K562 (cell line): ENCODE results near the gene PRSS22. TPM values are rescaled to one million over a fixed set of nuclear protein-coding genes. Genes with fewer than 3 reads are reported as not detected.

ENCODE experiments used
- FOS ChIP-seq: IDR thresholded peaks from 3 replicates; pipeline ENCODE4 v1.6.1; 2011; ENCODE audit not compliant: insufficient read length; ENCODE audit errors: extremely low read depth
- ILK ChIP-seq: fragments of 450-650 bp; IDR thresholded peaks from 2 replicates; pipeline ENCODE4 v1.6.1; 2016; ENCODE audit warnings: missing genetic modification characterization, low read depth, mild to moderate bottlenecking, missing compliant biosample characterization, moderate library complexity, borderline replicate concordance
- NFYB ChIP-seq: IDR thresholded peaks from 2 replicates; pipeline ENCODE4 v1.6.1; 2011; ENCODE audit warnings: mild to moderate bottlenecking, moderate library complexity; ENCODE audit not compliant: insufficient read length; ENCODE audit errors: extremely low read depth
- PHF21A ChIP-seq: fragments of 450-650 bp; IDR thresholded peaks from 2 replicates; pipeline ENCODE4 v1.6.1; 2017; ENCODE audit warnings: low read depth, borderline replicate concordance
- PRDM10 ChIP-seq: fragments of 450-650 bp; IDR thresholded peaks from 2 replicates; pipeline ENCODE4 v1.6.1; 2018; ENCODE audit not compliant: partially characterized antibody
- PRPF4 ChIP-seq: fragments of 200-400 bp; formaldehyde crosslinking; IDR thresholded peaks from one replicate; pipeline ENCODE4 v1.6.1; 2017; ENCODE audit warnings: low read length, low read depth, mild to moderate bottlenecking; ENCODE audit not compliant: insufficient read depth, poor library complexity, severe bottlenecking
- ZC3H11A ChIP-seq: IDR thresholded peaks from 2 replicates; pipeline ENCODE4 v1.6.1; 2012; ENCODE audit warnings: low read depth, low read length, improper control_type of control experiment
- ZEB2 ChIP-seq: fragments of 450-650 bp; IDR thresholded peaks from 2 replicates; pipeline ENCODE4 v1.6.1; 2016
- ZFP1 ChIP-seq: fragments of 450-650 bp; formaldehyde crosslinking; IDR thresholded peaks from 2 replicates; pipeline ENCODE4 v1.4.0; 2020; ENCODE audit warnings: mild to moderate bottlenecking, mixed read lengths
- ZHX1 ChIP-seq: fragments of 150-350 bp; conservative IDR thresholded peaks from 2 replicates; pipeline ENCODE4 v1.6.1; 2014; ENCODE audit warnings: low read length
- ZKSCAN1 ChIP-seq: fragments of 150-350 bp; IDR thresholded peaks from 2 replicates; pipeline ENCODE4 v1.6.1; 2016; ENCODE audit warnings: low read depth, low read length
- ZNF79 ChIP-seq: fragments of 250-450 bp; sonication (Bioruptor Pico); IDR thresholded peaks from 2 replicates; pipeline ENCODE4 v1.4.0; 2020; ENCODE audit warnings: low read depth, mild to moderate bottlenecking, moderate library complexity
- polyA plus RNA-seq, 8 experiments: library from polyadenylated mRNA; depleted of rRNA in 4 of 8; stranded (reverse) in 5 of 8; unstranded in 3 of 8; fragments of >200 nt; fragmentation: Nextera tagmentation in 2 of 8; fragmentation: Illumina TruSeq in 1 of 8; extraction: Ambion mirVana in 2 of 8; extraction: Trizol in 1 of 8; gene quantifications; 2 replicates each; pipeline versions ENCODE4 v1.2.1 to v1.2.3, GENCODE V29; 2011 to 2014; ENCODE audit warnings: inconsistent platforms in 1 of 8, missing spikeins in 1 of 8
- total RNA-seq, 7 experiments: library from RNA; depleted of rRNA in 6 of 7; stranded (reverse); fragments of >200 nt in 6 of 7; fragmentation: Illumina TruSeq in 2 of 7; extraction: Trizol in 2 of 7; gene quantifications; 2 replicates each; pipeline versions ENCODE4 v1.2.1 to v1.2.3, GENCODE V29; 2011 to 2021; ENCODE audit warnings: low replicate concordance in 1 of 7
- TF ChIP-seq, protein P1 (sequence below): sonication (generic); formaldehyde crosslinking; IDR thresholded peaks from 2 replicates; pipeline ENCODE4 v1.8.0; 2022; ENCODE audit warnings: missing genetic modification reagents, mild to moderate bottlenecking, borderline replicate concordance

PRSS22 gene
- total and polyA plus RNA-seq, 9 of the 15 experiments (the other 6 are each of a cell fraction or from before 2014, with no cell fraction given) = 0.13 to 0.42 TPM; not detected in 7

DNA sequence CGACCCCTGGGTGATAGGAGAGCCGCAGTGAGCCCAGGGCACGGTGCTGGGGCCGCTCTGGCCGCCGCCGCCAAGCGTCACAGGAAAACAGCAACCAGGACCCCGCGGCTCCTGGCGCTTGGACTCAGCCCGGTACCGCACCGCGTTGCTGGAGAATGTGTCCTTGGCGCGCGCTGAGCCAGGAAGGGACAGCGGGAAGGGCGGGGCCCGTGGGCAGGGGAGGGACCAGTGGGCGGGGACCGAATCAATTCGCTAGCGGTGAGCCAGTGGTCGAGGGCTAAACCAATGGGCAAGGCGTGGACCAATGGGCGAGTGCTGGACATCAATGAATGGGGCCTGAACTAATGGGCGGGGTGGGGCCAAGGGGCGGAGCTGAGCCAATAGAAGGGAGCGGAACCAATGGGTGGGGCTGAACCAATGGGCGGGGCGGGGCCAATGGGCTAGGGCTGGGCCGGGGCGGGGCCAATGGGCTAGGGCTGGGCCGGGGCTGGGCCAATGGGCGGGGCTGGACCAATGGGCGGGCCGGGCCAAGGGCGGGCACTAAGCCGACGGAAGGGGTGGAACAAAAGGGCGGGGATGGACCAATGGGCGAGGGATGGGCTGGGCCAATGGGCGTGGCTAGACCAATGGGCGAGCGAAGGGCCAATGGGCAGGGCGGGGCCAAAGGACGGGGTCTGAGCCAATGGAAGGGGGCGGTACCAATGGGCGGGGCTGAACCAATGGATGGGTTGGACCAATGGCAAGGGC lies 47.4 kb upstream of the PRSS22 start (continued):
- TF ChIP-seq PRDM10 (no peak), NFYB (peak; percentile 83), ZC3H11A (no peak), ZHX1 (no peak), ZEB2 (no peak), FOS (peak; percentile 73), PRPF4 (peak; percentile 80), ILK (tag) (no peak), ZKSCAN1 (no peak), ZFP1 (CRISPR knock-in tag) (no peak), PHF21A (no peak), ZNF79 (no peak)
- TF ChIP-seq, protein P1, sequence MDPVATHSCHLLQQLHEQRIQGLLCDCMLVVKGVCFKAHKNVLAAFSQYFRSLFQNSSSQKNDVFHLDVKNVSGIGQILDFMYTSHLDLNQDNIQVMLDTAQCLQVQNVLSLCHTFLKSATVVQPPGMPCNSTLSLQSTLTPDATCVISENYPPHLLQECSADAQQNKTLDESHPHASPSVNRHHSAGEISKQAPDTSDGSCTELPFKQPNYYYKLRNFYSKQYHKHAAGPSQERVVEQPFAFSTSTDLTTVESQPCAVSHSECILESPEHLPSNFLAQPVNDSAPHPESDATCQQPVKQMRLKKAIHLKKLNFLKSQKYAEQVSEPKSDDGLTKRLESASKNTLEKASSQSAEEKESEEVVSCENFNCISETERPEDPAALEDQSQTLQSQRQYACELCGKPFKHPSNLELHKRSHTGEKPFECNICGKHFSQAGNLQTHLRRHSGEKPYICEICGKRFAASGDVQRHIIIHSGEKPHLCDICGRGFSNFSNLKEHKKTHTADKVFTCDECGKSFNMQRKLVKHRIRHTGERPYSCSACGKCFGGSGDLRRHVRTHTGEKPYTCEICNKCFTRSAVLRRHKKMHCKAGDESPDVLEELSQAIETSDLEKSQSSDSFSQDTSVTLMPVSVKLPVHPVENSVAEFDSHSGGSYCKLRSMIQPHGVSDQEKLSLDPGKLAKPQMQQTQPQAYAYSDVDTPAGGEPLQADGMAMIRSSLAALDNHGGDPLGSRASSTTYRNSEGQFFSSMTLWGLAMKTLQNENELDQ (CRISPR knock-in tag) = no peak
